NCI-H128 (cell line): ENCODE data around the gene APEH.
"Not testable (repeated sequence)": the region's sequence is repeated elsewhere in the genome, so short reads cannot be mapped to it uniquely, and the experiment has no call there.

ENCODE experiments used
- DNase-seq: peaks from one replicate; lab custom pipeline; 2025; ENCODE audit not compliant: unreplicated experiment; lab: John Stamatoyannopoulos, UW

The APEH gene

GRCh38 chr3:49689046-49689907, 15.1 kb downstream of the APEH start, which contains the start of the genes MST1 and RNF123:
Gene MST1, minus strand, starts transcription at chr3:49689474. Its CDS starts 783 bp downstream, at chr3:49688691.
Gene RNF123, plus strand, starts transcription at chr3:49689557. Its CDS starts 1,609 bp downstream, at chr3:49691166.
- DNase-seq: no peak

GRCh38 chr3:49689908-49690624, 15.9 kb downstream of the APEH start:
- not testable (repeated sequence) for DNase-seq

- not testable (repeated sequence) for DNase-seq
These were observed 16.7 kb downstream of the APEH start for GRCh38 chr3:49690856-49691255.

GRCh38 chr3:49691481-49691880, 17.3 kb downstream of the APEH start:
- DNase-seq: not testable (repeated sequence)

GRCh38 chr3:49694409-49695070, 20.4 kb downstream of the APEH start:
- not testable (repeated sequence) for DNase-seq

GRCh38 chr3:49695350-49696015, 21.3 kb downstream of the APEH start:
- not testable (repeated sequence) for DNase-seq

- no peak for DNase-seq
These were observed 25.3 kb downstream of the APEH start for GRCh38 chr3:49699281-49699979.

GRCh38 chr3:49700014-49700413, 25.9 kb downstream of the APEH start:
- DNase-seq: no peak

GRCh38 chr3:49700453-49701128, 26.4 kb downstream of the APEH start:
- DNase-seq: no peak

GRCh38 chr3:49701388-49702077, 27.4 kb downstream of the APEH start:
- DNase-seq: no peak

- DNase-seq: no peak
These were observed 28.5 kb downstream of the APEH start for GRCh38 chr3:49702672-49703071.

GRCh38 chr3:49703443-49703927, 29.3 kb downstream of the APEH start:
- peak; percentile 30 for DNase-seq

- no peak for DNase-seq
These were observed 29.8 kb downstream of the APEH start for GRCh38 chr3:49703956-49704355.

- DNase-seq: no peak
These were observed 30.5 kb downstream of the APEH start for GRCh38 chr3:49704629-49705028.

GRCh38 chr3:49705390-49705960, 31.3 kb downstream of the APEH start:
- DNase-seq: no peak

- DNase-seq: no peak
These were observed 32.4 kb downstream of the APEH start for GRCh38 chr3:49706456-49707112.

- no peak for DNase-seq
These were observed 32.9 kb downstream of the APEH start for GRCh38 chr3:49707113-49707480.

GRCh38 chr3:49709852-49710251, 35.7 kb downstream of the APEH start:
- no peak for DNase-seq
